ENCODE data around the gene SART1. TPM values are rescaled to one million over a fixed set of nuclear protein-coding genes. Genes with fewer than 3 reads are reported as not detected.

The SART1 gene
- total RNA-seq, 2 donors from 2014 or later = 32.5 to 38.0 TPM

DNA sequence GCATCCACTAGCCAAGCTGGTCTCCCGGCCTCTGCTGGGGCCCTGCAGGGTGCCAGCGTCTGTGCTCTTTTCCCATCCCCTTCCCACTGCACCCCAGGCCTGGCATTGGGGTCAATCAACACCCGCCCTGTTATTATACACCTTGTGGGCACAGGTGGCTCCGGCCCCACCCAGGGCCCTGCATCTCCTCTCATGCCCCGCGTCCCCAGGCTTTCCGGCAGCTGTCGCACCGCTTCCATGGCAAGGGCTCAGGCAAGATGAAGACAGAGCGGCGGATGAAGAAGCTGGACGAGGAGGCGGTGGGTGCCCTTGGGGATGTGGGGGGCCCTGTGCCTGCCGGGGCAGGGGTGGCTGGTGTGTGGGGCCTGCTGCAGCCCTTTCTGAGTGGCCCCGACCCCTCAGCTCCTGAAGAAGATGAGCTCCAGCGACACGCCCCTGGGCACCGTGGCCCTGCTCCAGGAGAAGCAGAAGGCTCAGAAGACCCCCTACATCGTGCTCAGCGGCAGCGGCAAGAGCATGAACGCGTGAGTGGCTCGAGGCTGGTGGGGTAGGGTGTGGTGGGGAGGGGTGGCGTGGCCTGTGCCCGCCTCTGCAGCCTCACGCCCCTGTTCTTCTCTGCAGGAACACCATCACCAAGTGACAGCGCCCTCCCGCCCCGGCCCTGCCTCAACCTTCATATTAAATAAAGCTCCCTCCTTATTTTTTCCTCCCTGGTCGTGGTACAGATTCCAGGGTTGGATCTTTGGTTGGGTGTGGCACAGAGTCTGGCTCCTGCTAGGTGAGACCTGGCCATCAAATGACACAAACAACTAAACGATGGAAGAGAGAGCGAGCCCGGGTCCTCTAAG, 17.1 kb downstream of the SART1 start:
- Histone ChIP-seq H3K27me3 (replicated peaks; ENCODE audit: insufficient read depth) (no peaks in the 10 kb centered on the region), H3K4me1 (ENCODE audit: control insufficient read depth in 1 of 2, low read depth in 2 of 2) (no peaks in the 10 kb centered on the region), H3K9me3 (no peaks in the 10 kb centered on the region), H3K4me3 (no peak overlapping the region), H3K27ac (no peak overlapping the region), H3K36me3 (peaks cover 35% of the 10 kb centered on the region)
- ATAC-seq (ENCODE audit: insufficient number of reproducible peaks, low FRiP score, low read depth) (no peak), DNase-seq (ENCODE audit: low spot score) (no peak)
- no peak for TF ChIP-seq CTCF (IDR thresholded peaks at IDR 0.05)

- TF ChIP-seq CTCF (IDR thresholded peaks at IDR 0.05) = no peak
- Histone ChIP-seq H3K4me1 (ENCODE audit: control insufficient read depth in 1 of 2, low read depth in 2 of 2) (no peaks in the 10 kb centered on the region), H3K27me3 (replicated peaks; ENCODE audit: insufficient read depth) (no peaks in the 10 kb centered on the region), H3K4me3 (no peak overlapping the region), H3K27ac (no peak overlapping the region), H3K9me3 (no peaks in the 10 kb centered on the region), H3K36me3 (peaks cover 35% of the 10 kb centered on the region)
- no peak for DNase-seq (ENCODE audit: low spot score)
- no peak for ATAC-seq (ENCODE audit: insufficient number of reproducible peaks, low FRiP score, low read depth)
Measured at GRCh38 chr11:65979261-65979759, 17.8 kb downstream of the SART1 start.

DNA sequence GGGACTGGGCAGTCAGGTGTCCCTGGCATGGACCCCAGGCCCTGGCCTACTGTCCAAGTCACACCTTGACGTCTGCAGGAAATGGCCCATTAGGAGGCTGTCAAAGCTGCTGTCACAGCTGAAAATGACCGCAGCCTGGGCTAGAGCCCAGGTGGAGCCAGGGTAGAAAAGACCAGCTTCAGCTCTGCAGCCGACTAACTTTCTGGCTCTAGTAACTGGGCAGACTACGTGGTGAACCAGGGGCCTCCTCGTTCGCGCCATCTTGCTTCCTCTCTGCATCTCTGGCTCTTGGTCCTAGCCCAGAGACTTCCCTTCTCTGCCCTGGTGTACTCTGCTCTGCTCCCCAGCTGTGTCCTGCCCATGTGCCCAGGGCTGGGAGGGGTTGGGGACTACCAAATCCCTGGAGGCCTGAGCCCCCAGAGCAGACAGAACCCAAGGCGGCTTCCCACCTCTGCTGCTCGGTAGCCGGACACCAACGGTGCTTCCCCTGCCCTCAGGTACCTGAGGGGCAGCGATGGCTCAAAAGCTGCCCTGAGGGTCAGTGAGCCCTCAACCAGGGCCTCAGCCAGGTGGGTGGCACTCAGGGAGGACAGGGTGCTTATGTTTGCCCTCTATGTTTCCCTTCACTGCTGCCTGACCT, 19.7 kb downstream of the SART1 start:
- DNase-seq (ENCODE audit: low spot score) (no peak), ATAC-seq (ENCODE audit: insufficient number of reproducible peaks, low FRiP score, low read depth) (no peak)
- H3K27me3 ChIP-seq (replicated peaks; ENCODE audit: insufficient read depth) = no peaks in the 10 kb centered on the region
- H3K27ac ChIP-seq = no peak overlapping the region
- H3K9me3 ChIP-seq = no peaks in the 10 kb centered on the region
- no peak for TF ChIP-seq CTCF (IDR thresholded peaks at IDR 0.05)
- H3K4me3 ChIP-seq = no peak overlapping the region
- peaks cover 0 to 11% of the 10 kb centered on the region in 2 donors for H3K4me1 ChIP-seq (ENCODE audit: control insufficient read depth in 1 of 2, low read depth in 2 of 2)
- H3K36me3 ChIP-seq = peaks cover 32% of the 10 kb centered on the region

- Histone ChIP-seq H3K27me3 (replicated peaks; ENCODE audit: insufficient read depth) (no peaks in the 10 kb centered on the region), H3K9me3 (no peaks in the 10 kb centered on the region), H3K4me3 (no peak overlapping the region), H3K36me3 (peaks cover 22% of the 10 kb centered on the region), H3K4me1 (ENCODE audit: control insufficient read depth in 1 of 2, low read depth in 2 of 2) (peaks cover 0 to 11% of the 10 kb centered on the region in 2 donors), H3K27ac (no peak overlapping the region)
- DNase-seq (ENCODE audit: low spot score) (no peak), ATAC-seq (ENCODE audit: insufficient number of reproducible peaks, low FRiP score, low read depth) (no peak)
- TF ChIP-seq CTCF (IDR thresholded peaks at IDR 0.05) = no peak
Measured at GRCh38 chr11:65981972-65982823, 20.7 kb downstream of the SART1 start.
